ENCODE results near the gene SEC16A.

The SEC16A gene

GRCh38 chr9:136522314-136523237 is 39.7 kb upstream of the SEC16A start:
- no peak for DNase-seq (ENCODE audit: low read depth in 2 of 2)
- no peak overlapping the region for H3K4me3 ChIP-seq (replicated peaks in 1 of 2; ENCODE audit: low read depth in 2 of 2, low read length in 2 of 2)
- no peak for TF ChIP-seq CTCF (IDR thresholded peaks at IDR 0.05; ENCODE audit: low read depth, low read length)

GRCh38 chr9:136521537-136521936 is 38.7 kb upstream of the SEC16A start:
- H3K4me3 ChIP-seq (replicated peaks in 1 of 2; ENCODE audit: low read depth in 2 of 2, low read length in 2 of 2), result no peak overlapping the region
- no peak for DNase-seq (ENCODE audit: low read depth in 2 of 2)
- TF ChIP-seq CTCF (IDR thresholded peaks at IDR 0.05; ENCODE audit: low read depth, low read length), result no peak

GRCh38 chr9:136520053-136520540 is 37.3 kb upstream of the SEC16A start:
- TF ChIP-seq CTCF (IDR thresholded peaks at IDR 0.05; ENCODE audit: low read depth, low read length), result no peak
- H3K4me3 ChIP-seq (replicated peaks in 1 of 2; ENCODE audit: low read depth in 2 of 2, low read length in 2 of 2), result no peak overlapping the region
- no peak for DNase-seq (ENCODE audit: low read depth in 2 of 2)

- no peak for DNase-seq (ENCODE audit: low read depth in 2 of 2)
- no peak for TF ChIP-seq CTCF (IDR thresholded peaks at IDR 0.05; ENCODE audit: low read depth, low read length)
- no peak overlapping the region for H3K4me3 ChIP-seq (replicated peaks in 1 of 2; ENCODE audit: low read depth in 2 of 2, low read length in 2 of 2)
Measured at GRCh38 chr9:136519263-136520052, 36.6 kb upstream of the SEC16A start.

GRCh38 chr9:136518623-136519022 is 35.8 kb upstream of the SEC16A start:
- no peak for TF ChIP-seq CTCF (IDR thresholded peaks at IDR 0.05; ENCODE audit: low read depth, low read length)
- no peak for DNase-seq (ENCODE audit: low read depth in 2 of 2)
- no peak overlapping the region for H3K4me3 ChIP-seq (replicated peaks in 1 of 2; ENCODE audit: low read depth in 2 of 2, low read length in 2 of 2)

- H3K4me3 ChIP-seq (replicated peaks in 1 of 2; ENCODE audit: low read depth in 2 of 2, low read length in 2 of 2), result no peak overlapping the region
- TF ChIP-seq CTCF (IDR thresholded peaks at IDR 0.05; ENCODE audit: low read depth, low read length), result no peak
- DNase-seq (ENCODE audit: low read depth in 2 of 2), result no peak
Measured at GRCh38 chr9:136517950-136518349, 35.1 kb upstream of the SEC16A start.

Data from cardiac fibroblast (primary cell).